ENCODE results near the gene ACSF3.
A peak's percentile ranks its signal among the peaks of the same experiment; 100 is the strongest.
"Not testable (repeated sequence)": the region's sequence is repeated elsewhere in the genome, so short reads cannot be mapped to it uniquely, and the experiment has no call there.

Gene ACSF3

GRCh38 chr16:89085755-89086154 is 7.9 kb upstream of the ACSF3 start:
- Histone ChIP-seq H3K4me3 (no peak overlapping the region), H3K36me3 (replicated peaks) (no peaks in the 10 kb centered on the region), H3K9me3 (no peaks in the 10 kb centered on the region), H3K4me1 (no peaks in the 10 kb centered on the region), H3K27me3 (ENCODE audit: low read depth) (no peaks in the 10 kb centered on the region)
- in situ Hi-C loops (cut with MboI; ENCODE audit: low sequenced_read_pairs), result no loop called here
- no peak for DNase-seq (ENCODE audit: low spot score in 2 of 2)

- no peak for DNase-seq (ENCODE audit: low spot score in 2 of 2)
Measured at GRCh38 chr16:89087922-89088497, 5.6 kb upstream of the ACSF3 start.

GRCh38 chr16:89089120-89089519 is 4.5 kb upstream of the ACSF3 start:
- Histone ChIP-seq H3K4me1 (no peaks in the 10 kb centered on the region), H3K9me3 (no peaks in the 10 kb centered on the region), H3K4me3 (no peak overlapping the region), H3K36me3 (replicated peaks) (no peaks in the 10 kb centered on the region; the same call in 1 of the 2 replicates), H3K27me3 (ENCODE audit: low read depth) (no peaks in the 10 kb centered on the region)
- in situ Hi-C loops (cut with MboI; ENCODE audit: low sequenced_read_pairs), result no loop called here
- DNase-seq (ENCODE audit: low spot score in 2 of 2), result no peak

More at GRCh38 chr16:89087922-89088497, 5.6 kb upstream of the ACSF3 start:
- H3K36me3 ChIP-seq (replicated peaks), result no peaks in the 10 kb centered on the region
- H3K9me3 ChIP-seq, result no peaks in the 10 kb centered on the region
- in situ Hi-C loops (cut with MboI; ENCODE audit: low sequenced_read_pairs), result no loop called here
- no peaks in the 10 kb centered on the region for H3K27me3 ChIP-seq (ENCODE audit: low read depth)
- H3K4me3 ChIP-seq, result no peak overlapping the region
- H3K4me1 ChIP-seq, result no peaks in the 10 kb centered on the region

GRCh38 chr16:89090182-89090630 is 3.4 kb upstream of the ACSF3 start:
- Histone ChIP-seq H3K4me1 (peaks cover 6% of the 10 kb centered on the region; the same call in 1 of the 2 replicates), H3K4me3 (no peak overlapping the region), H3K36me3 (replicated peaks) (no peaks in the 10 kb centered on the region; the same call in 1 of the 2 replicates), H3K27me3 (ENCODE audit: low read depth) (no peaks in the 10 kb centered on the region), H3K9me3 (no peaks in the 10 kb centered on the region)
- in situ Hi-C loops (cut with MboI; ENCODE audit: low sequenced_read_pairs), result no loop called here
- DNase-seq (ENCODE audit: low spot score in 2 of 2), result no peak

GRCh38 chr16:89090669-89091426 is 2.8 kb upstream of the ACSF3 start:
- Histone ChIP-seq H3K4me3 (no peak overlapping the region), H3K36me3 (replicated peaks) (no peaks in the 10 kb centered on the region; the same call in 1 of the 2 replicates), H3K27me3 (ENCODE audit: low read depth) (no peaks in the 10 kb centered on the region), H3K9me3 (no peaks in the 10 kb centered on the region), H3K4me1 (peaks cover 6% of the 10 kb centered on the region; the same call in 1 of the 2 replicates)
- DNase-seq (ENCODE audit: low spot score in 2 of 2), result no peak
- in situ Hi-C loops (cut with MboI; ENCODE audit: low sequenced_read_pairs), result no loop called here

GRCh38 chr16:89092013-89092412 is 1.6 kb upstream of the ACSF3 start:
- peaks cover 6% of the 10 kb centered on the region; the same call in 1 of the 2 replicates for H3K4me1 ChIP-seq
- in situ Hi-C loops (cut with MboI; ENCODE audit: low sequenced_read_pairs), result no loop called here
- H3K9me3 ChIP-seq, result no peaks in the 10 kb centered on the region
- DNase-seq (ENCODE audit: low spot score in 2 of 2), result no peak
- H3K36me3 ChIP-seq (replicated peaks), result no peaks in the 10 kb centered on the region; the same call in 1 of the 2 replicates
- no peaks in the 10 kb centered on the region for H3K27me3 ChIP-seq (ENCODE audit: low read depth)
- H3K4me3 ChIP-seq, result no peak overlapping the region

- H3K9me3 ChIP-seq; H3K36me3 ChIP-seq (replicated peaks); DNase-seq (ENCODE audit: low spot score in 2 of 2); in situ Hi-C loops (cut with MboI; ENCODE audit: low sequenced_read_pairs); H3K27me3 ChIP-seq (ENCODE audit: low read depth); H3K4me1 ChIP-seq: not testable (repeated sequence)
- H3K4me3 ChIP-seq, result peak overlapping the region; percentile 67
Measured at GRCh38 chr16:89093252-89093601, 425 bp upstream of the ACSF3 start.

GRCh38 chr16:89094252-89094879 is 714 bp downstream of the ACSF3 start:
- Histone ChIP-seq H3K4me1 (peaks cover 8% of the 10 kb centered on the region; the same call in 1 of the 2 replicates), H3K36me3 (replicated peaks) (no peaks in the 10 kb centered on the region; the same call in 1 of the 2 replicates), H3K9me3 (no peaks in the 10 kb centered on the region), H3K4me3 (peak overlapping the region; percentile 67), H3K27me3 (ENCODE audit: low read depth) (no peaks in the 10 kb centered on the region)
- in situ Hi-C loops (cut with MboI; ENCODE audit: low sequenced_read_pairs), result no loop called here
- DNase-seq (ENCODE audit: low spot score in 2 of 2), result peak in 1 of 2 experiments; percentile 53

- H3K9me3 ChIP-seq, result no peaks in the 10 kb centered on the region
- DNase-seq (ENCODE audit: low spot score in 2 of 2), result no peak
- no peaks in the 10 kb centered on the region for H3K27me3 ChIP-seq (ENCODE audit: low read depth)
- H3K4me3 ChIP-seq, result peak overlapping the region; percentile 67
- peaks cover 8% of the 10 kb centered on the region; the same call in 1 of the 2 replicates for H3K4me1 ChIP-seq
- in situ Hi-C loops (cut with MboI; ENCODE audit: low sequenced_read_pairs), result no loop called here
- no peaks in the 10 kb centered on the region; the same call in 1 of the 2 replicates for H3K36me3 ChIP-seq (replicated peaks)
Measured at GRCh38 chr16:89094880-89095258, 1.2 kb downstream of the ACSF3 start.

- peaks cover 8% of the 10 kb centered on the region; the same call in 1 of the 2 replicates for H3K4me1 ChIP-seq
Measured at GRCh38 chr16:89095491-89095951, 1.9 kb downstream of the ACSF3 start.

GRCh38 chr16:89096042-89096717 is 2.5 kb downstream of the ACSF3 start:
- in situ Hi-C loops (cut with MboI; ENCODE audit: low sequenced_read_pairs), result no loop called here
- H3K4me3 ChIP-seq, result no peak overlapping the region
- H3K9me3 ChIP-seq, result no peaks in the 10 kb centered on the region
- peaks cover 8% of the 10 kb centered on the region; the same call in 1 of the 2 replicates for H3K4me1 ChIP-seq
- H3K36me3 ChIP-seq (replicated peaks), result peaks cover 1% of the 10 kb centered on the region; the same call in 1 of the 2 replicates
- DNase-seq (ENCODE audit: low spot score in 2 of 2), result no peak
- H3K27me3 ChIP-seq (ENCODE audit: low read depth), result no peaks in the 10 kb centered on the region

More at GRCh38 chr16:89095491-89095951, 1.9 kb downstream of the ACSF3 start:
- Histone ChIP-seq H3K4me3 (no peak overlapping the region), H3K27me3 (ENCODE audit: low read depth) (no peaks in the 10 kb centered on the region), H3K9me3 (no peaks in the 10 kb centered on the region), H3K36me3 (replicated peaks) (no peaks in the 10 kb centered on the region; the same call in 1 of the 2 replicates)
- DNase-seq (ENCODE audit: low spot score in 2 of 2), result no peak
- in situ Hi-C loops (cut with MboI; ENCODE audit: low sequenced_read_pairs), result no loop called here

- Histone ChIP-seq H3K9me3 (no peaks in the 10 kb centered on the region), H3K4me3 (no peak overlapping the region), H3K27me3 (ENCODE audit: low read depth) (no peaks in the 10 kb centered on the region), H3K4me1 (peaks cover 8% of the 10 kb centered on the region; the same call in 1 of the 2 replicates), H3K36me3 (replicated peaks) (peaks cover 7% of the 10 kb centered on the region; the same call in 1 of the 2 replicates)
- in situ Hi-C loops (cut with MboI; ENCODE audit: low sequenced_read_pairs), result no loop called here
- no peak for DNase-seq (ENCODE audit: low spot score in 2 of 2)
Measured at GRCh38 chr16:89096768-89097391, 3.2 kb downstream of the ACSF3 start.

- Histone ChIP-seq H3K4me1 (peaks cover 8% of the 10 kb centered on the region; the same call in 1 of the 2 replicates), H3K4me3 (no peak overlapping the region), H3K9me3 (no peaks in the 10 kb centered on the region), H3K36me3 (replicated peaks) (peaks cover 7% of the 10 kb centered on the region; the same call in 1 of the 2 replicates), H3K27me3 (ENCODE audit: low read depth) (no peaks in the 10 kb centered on the region)
- in situ Hi-C loops (cut with MboI; ENCODE audit: low sequenced_read_pairs), result no loop called here
- DNase-seq (ENCODE audit: low spot score in 2 of 2), result no peak
Measured at GRCh38 chr16:89097392-89097772, 3.7 kb downstream of the ACSF3 start.
